Measurements from ENCODE around the gene EXTL2. TPM values are rescaled to one million over a fixed set of nuclear protein-coding genes. Genes with fewer than 3 reads are reported as not detected.

The EXTL2 gene
- total RNA-seq, 1 donor from 2014 or later = 8.4 TPM

DNA sequence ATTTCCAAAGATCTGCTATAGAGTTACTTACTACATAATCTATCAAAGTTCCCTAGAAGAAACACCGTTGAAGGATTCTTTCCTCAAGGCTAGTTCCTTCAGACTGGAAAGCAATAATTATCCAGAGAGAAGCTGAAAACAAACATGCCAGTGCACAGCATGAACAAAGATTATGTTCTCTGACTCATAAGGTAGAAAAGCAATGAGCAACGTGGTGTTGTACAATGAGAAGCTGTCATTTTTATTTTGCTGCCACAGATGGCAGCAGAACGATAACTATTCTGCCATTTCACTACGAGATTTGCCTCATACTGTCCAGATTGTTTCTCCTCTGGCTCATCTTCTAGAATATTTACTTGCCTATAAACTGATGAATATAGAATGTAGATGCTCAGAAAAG lies 10.7 kb downstream of the EXTL2 start:
- Histone ChIP-seq H3K4me1 (no peaks in the 10 kb centered on the region), H3K27ac (no peak overlapping the region), H3K4me3 (no peak overlapping the region), H3K9me3 (no peaks in the 10 kb centered on the region), H3K36me3 (no peaks in the 10 kb centered on the region), H3K27me3 (no peaks in the 10 kb centered on the region)
- TF ChIP-seq, protein P1, sequence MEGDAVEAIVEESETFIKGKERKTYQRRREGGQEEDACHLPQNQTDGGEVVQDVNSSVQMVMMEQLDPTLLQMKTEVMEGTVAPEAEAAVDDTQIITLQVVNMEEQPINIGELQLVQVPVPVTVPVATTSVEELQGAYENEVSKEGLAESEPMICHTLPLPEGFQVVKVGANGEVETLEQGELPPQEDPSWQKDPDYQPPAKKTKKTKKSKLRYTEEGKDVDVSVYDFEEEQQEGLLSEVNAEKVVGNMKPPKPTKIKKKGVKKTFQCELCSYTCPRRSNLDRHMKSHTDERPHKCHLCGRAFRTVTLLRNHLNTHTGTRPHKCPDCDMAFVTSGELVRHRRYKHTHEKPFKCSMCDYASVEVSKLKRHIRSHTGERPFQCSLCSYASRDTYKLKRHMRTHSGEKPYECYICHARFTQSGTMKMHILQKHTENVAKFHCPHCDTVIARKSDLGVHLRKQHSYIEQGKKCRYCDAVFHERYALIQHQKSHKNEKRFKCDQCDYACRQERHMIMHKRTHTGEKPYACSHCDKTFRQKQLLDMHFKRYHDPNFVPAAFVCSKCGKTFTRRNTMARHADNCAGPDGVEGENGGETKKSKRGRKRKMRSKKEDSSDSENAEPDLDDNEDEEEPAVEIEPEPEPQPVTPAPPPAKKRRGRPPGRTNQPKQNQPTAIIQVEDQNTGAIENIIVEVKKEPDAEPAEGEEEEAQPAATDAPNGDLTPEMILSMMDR (IDR thresholded peaks at IDR 0.05) = no peak
- DNase-seq (ENCODE audit: low spot score in 2 of 2) = no peak
- intact Hi-C loops (cut with DNase I) = no loop called here

DNA sequence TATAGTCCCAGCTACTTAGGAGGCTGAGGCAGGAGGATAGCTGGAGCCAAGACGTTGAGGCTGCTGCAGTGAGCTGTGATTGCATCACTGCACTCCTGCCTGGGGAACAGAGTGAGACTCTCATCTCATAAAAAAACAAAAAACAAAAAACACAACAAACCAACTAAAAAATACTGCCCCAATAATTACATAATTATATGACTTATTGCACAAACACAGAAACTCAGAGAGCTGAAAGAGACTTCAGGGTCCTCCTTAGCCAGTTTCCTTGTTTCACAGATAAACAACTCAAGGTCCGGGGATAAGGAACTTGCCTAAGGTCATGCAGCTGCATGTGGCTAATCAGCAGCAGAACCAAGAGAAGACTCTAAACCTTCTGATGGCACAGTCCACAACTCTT lies 11.9 kb downstream of the EXTL2 start:
- Histone ChIP-seq H3K4me3 (no peak overlapping the region), H3K27me3 (no peaks in the 10 kb centered on the region), H3K36me3 (peaks cover 0 to under 1% of the 10 kb centered on the region in 2 donors), H3K27ac (no peak overlapping the region), H3K9me3 (no peaks in the 10 kb centered on the region), H3K4me1 (no peaks in the 10 kb centered on the region)
- intact Hi-C loops (cut with DNase I) = no loop called here
- TF ChIP-seq, protein P1 (IDR thresholded peaks at IDR 0.05) = no peak
- DNase-seq (ENCODE audit: low spot score in 2 of 2) = no peak

DNA sequence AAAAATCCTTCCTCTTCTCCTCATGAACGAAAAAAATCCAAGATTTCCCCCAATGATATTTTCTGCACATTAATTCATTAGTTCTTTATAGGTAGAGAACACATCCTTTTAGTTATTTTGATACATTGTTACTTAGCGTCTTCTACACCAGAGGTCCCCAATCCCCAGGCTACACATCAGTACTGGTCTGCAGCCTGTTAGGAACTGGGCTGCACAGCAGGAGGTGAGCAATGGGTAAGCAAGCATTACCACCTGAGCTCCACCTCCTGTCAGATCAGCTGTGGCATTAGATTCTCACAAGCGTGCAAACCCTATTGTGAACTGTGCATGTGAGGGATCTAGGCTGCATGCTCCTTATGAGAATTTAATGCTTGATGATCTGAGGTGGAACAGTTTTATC lies 13.0 kb downstream of the EXTL2 start:
- Histone ChIP-seq H3K4me3 (no peak overlapping the region), H3K27ac (no peak overlapping the region), H3K9me3 (no peaks in the 10 kb centered on the region), H3K27me3 (no peaks in the 10 kb centered on the region), H3K36me3 (peaks cover 0 to 5% of the 10 kb centered on the region in 2 donors), H3K4me1 (no peaks in the 10 kb centered on the region)
- no peak for DNase-seq (ENCODE audit: low spot score in 2 of 2)
- TF ChIP-seq, protein P1 (IDR thresholded peaks at IDR 0.05) = no peak
- intact Hi-C loops (cut with DNase I) = no loop called here

DNA sequence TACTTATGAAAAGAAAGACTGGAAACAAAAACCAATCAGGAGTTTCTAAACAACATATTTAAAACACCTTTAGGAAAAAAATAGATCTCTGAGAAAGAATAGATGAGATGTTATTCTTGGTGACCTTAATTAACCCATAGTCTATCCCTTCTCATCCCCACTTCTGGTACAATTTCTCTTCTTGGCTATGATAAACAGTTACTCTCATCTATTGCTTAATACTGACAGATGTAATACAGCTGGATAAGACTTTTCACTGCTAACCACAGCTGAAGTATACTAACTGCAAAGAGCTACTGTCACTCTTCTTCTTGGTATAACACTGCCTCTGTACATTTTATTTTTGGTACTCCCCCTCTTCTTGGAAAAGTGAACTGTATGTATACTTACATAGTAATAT lies 15.2 kb downstream of the EXTL2 start:
- Histone ChIP-seq H3K27me3 (no peaks in the 10 kb centered on the region), H3K4me3 (no peak overlapping the region), H3K4me1 (no peaks in the 10 kb centered on the region), H3K9me3 (no peaks in the 10 kb centered on the region), H3K27ac (no peak overlapping the region), H3K36me3 (peaks cover 0 to 5% of the 10 kb centered on the region in 2 donors)
- intact Hi-C loops (cut with DNase I) = no loop called here
- TF ChIP-seq, protein P1 (IDR thresholded peaks at IDR 0.05) = no peak
- no peak for DNase-seq (ENCODE audit: low spot score in 2 of 2)

DNA sequence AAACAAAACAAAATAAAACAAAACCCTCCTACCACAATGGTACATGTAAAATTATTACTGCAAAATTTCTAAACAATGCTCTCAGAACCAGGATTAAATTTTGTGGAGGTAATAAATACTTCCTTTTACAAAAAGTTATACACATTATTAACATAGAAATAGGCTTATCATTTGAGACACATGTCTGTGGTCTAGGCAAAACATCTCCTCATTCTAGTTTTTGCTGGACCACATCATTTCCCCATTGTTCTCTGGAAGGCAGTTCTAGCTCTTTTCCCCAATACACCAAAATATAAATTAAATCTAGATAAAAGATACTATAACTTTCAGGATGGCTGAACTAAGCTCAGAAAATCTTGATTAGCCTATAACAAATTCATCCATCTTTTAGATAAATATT lies 18.4 kb downstream of the EXTL2 start:
- intact Hi-C loops (cut with DNase I) = no loop called here
- Histone ChIP-seq H3K4me3 (no peak overlapping the region), H3K9me3 (no peaks in the 10 kb centered on the region), H3K36me3 (peaks cover 0 to 10% of the 10 kb centered on the region in 2 donors), H3K4me1 (no peaks in the 10 kb centered on the region), H3K27ac (no peak overlapping the region), H3K27me3 (no peaks in the 10 kb centered on the region)
- DNase-seq (ENCODE audit: low spot score in 2 of 2) = no peak
- TF ChIP-seq, protein P1 (IDR thresholded peaks at IDR 0.05) = no peak

DNA sequence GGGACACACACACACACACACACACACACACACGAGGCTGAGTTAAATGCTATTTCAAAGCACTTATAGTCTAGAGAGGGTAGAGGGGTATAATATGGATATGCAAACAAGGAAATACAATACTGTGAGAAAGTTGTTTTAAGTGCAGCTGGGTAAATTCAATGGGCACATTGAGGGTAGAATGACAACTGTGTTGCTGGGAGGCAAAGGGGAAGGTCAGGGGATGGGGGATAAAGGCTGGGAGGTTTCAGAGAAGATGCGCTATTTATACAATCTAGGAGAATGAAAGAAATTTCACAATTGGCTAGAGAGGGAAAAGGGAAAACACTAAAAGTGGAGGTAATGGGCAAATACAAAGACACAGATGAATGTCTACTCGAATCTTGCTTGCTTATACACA lies 19.4 kb downstream of the EXTL2 start:
- Histone ChIP-seq H3K27ac (no peak overlapping the region), H3K36me3 (peaks cover 0 to 10% of the 10 kb centered on the region in 2 donors), H3K27me3 (no peaks in the 10 kb centered on the region), H3K9me3 (no peaks in the 10 kb centered on the region), H3K4me3 (no peak overlapping the region), H3K4me1 (no peaks in the 10 kb centered on the region)
- intact Hi-C loops (cut with DNase I) = no loop called here
- TF ChIP-seq, protein P1 (IDR thresholded peaks at IDR 0.05) = no peak
- DNase-seq (ENCODE audit: low spot score in 2 of 2) = no peak

All from ascending aorta (tissue), 2 donors.